Right ventricle myocardium inferior (tissue), 1 donor: ENCODE results near the gene KLHL29. TPM values are rescaled to one million over a fixed set of nuclear protein-coding genes. Genes with fewer than 3 reads are reported as not detected.
A peak's percentile ranks its signal among the peaks of the same experiment; 100 is the strongest.

Experiments used
- ATAC-seq: fragments of 200-7000 bp; cut with Tn5 transposase; one replicate; pipeline ENCODE4 v1.9.1; 2020; ENCODE audit warnings: mild to moderate bottlenecking, moderate library complexity
- DNase-seq: peaks from one replicate; pipeline ENCODE4 v3.0.0; 2021; ENCODE audit errors: missing footprints
- intact Hi-C: fragments of 100-400 bp; cut with DNase I; formaldehyde crosslinking; loops from one replicate; pipeline ENCODE4 v1.11.0; 2022
- total RNA-seq: library from RNA; stranded (reverse); fragmentation: NEBNext Ultra II Directional; extraction: Animal tissue kit (Norgen Biotek cat#: 25700); gene quantifications from one replicate; pipeline ENCODE4 v1.2.1, GENCODE V29; 2021
- donor health status: DM: no; HTN: yes; CAD: no; lungs with severe emphysema.

Gene KLHL29
- total RNA-seq, 1 donor from 2014 or later: 0.54 TPM

- intact Hi-C loops: no loop called here
- ATAC-seq: no peak
- no peak for DNase-seq
Observed at GRCh38 chr2:23480957-23481797, 96.2 kb downstream of the KLHL29 start.

- no peak for DNase-seq
- ATAC-seq: no peak
- intact Hi-C loops: no loop called here
Observed at GRCh38 chr2:23482188-23482587, 97.2 kb downstream of the KLHL29 start.

- intact Hi-C loops: no loop called here
- no peak for ATAC-seq
- DNase-seq: no peak
Observed at GRCh38 chr2:23482607-23483006, 97.6 kb downstream of the KLHL29 start.

- intact Hi-C loops: no loop called here
- DNase-seq (no peak), ATAC-seq (no peak)
Observed at GRCh38 chr2:23483791-23484190, 98.8 kb downstream of the KLHL29 start.

- intact Hi-C loops: no loop called here
- DNase-seq: no peak
- ATAC-seq: no peak
Observed at GRCh38 chr2:23484275-23484674, 99.3 kb downstream of the KLHL29 start.

- DNase-seq (no peak), ATAC-seq (no peak)
- intact Hi-C loops: no loop called here
Observed at GRCh38 chr2:23484767-23485166, 99.8 kb downstream of the KLHL29 start.

GRCh38 chr2:23485261-23485660, 100.3 kb downstream of the KLHL29 start:
- ATAC-seq: no peak
- DNase-seq: no peak
- intact Hi-C loops: no loop called here

- ATAC-seq (no peak), DNase-seq (no peak)
- intact Hi-C loops: no loop called here
Observed at GRCh38 chr2:23485841-23486683, 101.1 kb downstream of the KLHL29 start.

GRCh38 chr2:23486684-23487075, 101.7 kb downstream of the KLHL29 start:
- ATAC-seq (peak; percentile 29), DNase-seq (no peak)
- intact Hi-C loops: no loop called here

- ATAC-seq (no peak), DNase-seq (no peak)
- intact Hi-C loops: no loop called here
Observed at GRCh38 chr2:23487735-23488492, 102.9 kb downstream of the KLHL29 start.

- ATAC-seq (no peak), DNase-seq (no peak)
- intact Hi-C loops: no loop called here
Observed at GRCh38 chr2:23488584-23488983, 103.6 kb downstream of the KLHL29 start.

- no peak for DNase-seq
- intact Hi-C loops: no loop called here
- no peak for ATAC-seq
Observed at GRCh38 chr2:23489471-23490322, 104.7 kb downstream of the KLHL29 start.

GRCh38 chr2:23491591-23492336, 106.8 kb downstream of the KLHL29 start:
- ATAC-seq (no peak), DNase-seq (no peak)
- intact Hi-C loops: no loop called here

- DNase-seq (no peak), ATAC-seq (no peak)
- intact Hi-C loops: no loop called here
Observed at GRCh38 chr2:23492337-23492675, 107.3 kb downstream of the KLHL29 start.

- DNase-seq (no peak), ATAC-seq (no peak)
- intact Hi-C loops: no loop called here
Observed at GRCh38 chr2:23492921-23493320, 107.9 kb downstream of the KLHL29 start.

GRCh38 chr2:23493846-23494245, 108.9 kb downstream of the KLHL29 start:
- ATAC-seq: no peak
- intact Hi-C loops: no loop called here

GRCh38 chr2:23494286-23494685, 109.3 kb downstream of the KLHL29 start:
- intact Hi-C loops: no loop called here
- DNase-seq (no peak), ATAC-seq (no peak)

More at GRCh38 chr2:23493846-23494245, 108.9 kb downstream of the KLHL29 start:
- DNase-seq: no peak

- DNase-seq (no peak), ATAC-seq (peak; percentile 55)
- intact Hi-C loops: no loop called here
Observed at GRCh38 chr2:23495661-23496114, 110.7 kb downstream of the KLHL29 start.
